Left lung (tissue), 10 donors: ENCODE measurements around the gene RAB3D. TPM values are rescaled to one million over a fixed set of nuclear protein-coding genes. Genes with fewer than 3 reads are reported as not detected.
A peak's percentile ranks its signal among the peaks of the same experiment; 100 is the strongest.

ENCODE experiments used
- ATAC-seq: fragments of 200-7000 bp; cut with Tn5 transposase; one replicate; pipeline ENCODE4 v1.9.1; 2020; ENCODE audit warnings: moderate library complexity
- DNase-seq, 4 donors: peaks; one replicate each; pipeline ENCODE4 v3.0.0-alpha.2; 2013 to 2020
- H3K27ac ChIP-seq, 2 donors: fragments of 200-600 bp; sonication (generic) in 1 of 2; one replicate each; pipeline versions ENCODE4 v1.5.0 to v1.8.0; 2020 to 2021
- H3K27me3 ChIP-seq, 2 donors: fragments of 200-600 bp; sonication (generic) in 1 of 2; one replicate each; pipeline versions ENCODE4 v1.5.0 to v1.8.0; 2020 to 2021
- H3K36me3 ChIP-seq, 2 donors: fragments of 200-600 bp; sonication (generic) in 1 of 2; one replicate each; pipeline versions ENCODE4 v1.5.0 to v1.8.0; 2020 to 2021
- H3K4me1 ChIP-seq, 2 donors: fragments of 200-600 bp; one replicate each; pipeline ENCODE4 v1.8.0; 2021
- H3K4me3 ChIP-seq, 2 donors: fragments of 200-600 bp; sonication (generic) in 1 of 2; one replicate each; pipeline versions ENCODE4 v1.5.0 to v1.8.0; 2020 to 2021; ENCODE audit warnings: mild to moderate bottlenecking in 1 of 2
- H3K9me3 ChIP-seq, 2 donors: fragments of 200-600 bp; sonication (generic) in 1 of 2; one replicate each; pipeline versions ENCODE4 v1.5.0 to v1.8.0; 2020 to 2021
- CTCF ChIP-seq, 2 donors: fragments of 200-600 bp; sonication (generic) in 1 of 2; IDR thresholded peaks; one replicate each; pipeline versions ENCODE4 v1.5.0 to v1.8.0; 2021; ENCODE audit warnings: antibody characterized with exemption in 2 of 2
- intact Hi-C, 2 donors: fragments of 100-400 bp; cut with DNase I; formaldehyde crosslinking; loops; one replicate each; pipeline versions ENCODE4 v1.11.2 to v1.14.2; 2022
- polyA plus RNA-seq, 6 donors: library from polyadenylated mRNA; unstranded; fragments of 120-200 nt; gene quantifications; one replicate each; pipeline ENCODE4 v1.2.1, GENCODE V29; 2013; ENCODE audit not compliant: insufficient read length in 6 of 6
- total RNA-seq, 2 donors: library from RNA; stranded (reverse); fragmentation: NEBNext Ultra II Directional; extraction: Animal tissue kit (Norgen Biotek cat#: 25700); gene quantifications; one replicate each; pipeline ENCODE4 v1.2.1, GENCODE V29; 2021
- donor health status: DM: no; HTN: yes; CAD: no.
- donor health status: DM: no; HTN: no; CAD: no.

Gene RAB3D
- total and polyA plus RNA-seq, 8 donors = 16.3 to 71.6 (median 19.3) TPM

- intact Hi-C loops = no loop called here
- TF ChIP-seq CTCF (IDR thresholded peaks at IDR 0.05) = no peak
- H3K9me3 ChIP-seq = no peaks in the 10 kb centered on the region
- no peak overlapping the region for H3K27ac ChIP-seq
- DNase-seq = no peak
- no peaks in the 10 kb centered on the region for H3K27me3 ChIP-seq
- H3K4me1 ChIP-seq = peaks cover 0 to 13% of the 10 kb centered on the region in 2 donors
- no peak overlapping the region for H3K4me3 ChIP-seq
- peaks cover 0 to 100% of the 10 kb centered on the region in 2 donors for H3K36me3 ChIP-seq
- ATAC-seq = no peak
Measured at GRCh38 chr19:11330127-11330526, 9.3 kb downstream of the RAB3D start.

DNA sequence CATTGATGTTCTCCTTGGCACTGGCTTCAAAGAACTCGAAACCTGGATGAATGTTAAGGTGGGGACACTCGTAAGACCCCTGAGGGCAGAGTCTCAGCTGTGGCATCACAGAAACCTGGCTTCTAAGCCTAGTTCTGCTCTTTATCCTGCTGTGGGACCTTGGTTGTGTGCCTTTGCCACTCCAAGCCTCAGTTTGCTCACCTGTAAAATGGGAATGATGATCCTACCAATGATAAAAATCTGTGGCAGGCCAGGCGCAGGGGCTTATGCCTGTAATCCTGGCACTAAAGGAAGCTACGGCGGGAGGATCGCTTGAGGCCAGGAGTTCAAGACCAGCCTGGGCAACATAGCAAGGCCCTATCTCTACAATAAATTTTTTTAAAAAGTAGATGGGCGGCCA lies 13.9 kb downstream of the RAB3D start:
- H3K27ac ChIP-seq = peak overlapping the region in 1 of 2 donors; percentile 94
- peaks cover 0 to 58% of the 10 kb centered on the region in 2 donors for H3K36me3 ChIP-seq

GRCh38 chr19:11324748-11325389 lies 14.6 kb downstream of the RAB3D start:
- H3K27ac ChIP-seq = peak overlapping the region; percentile 76 to 94
- DNase-seq = peak in 2 of 4 donors; percentile 22 to 72
- H3K4me3 ChIP-seq = peak overlapping the region in 1 of 2 donors; percentile 7
- TF ChIP-seq CTCF (IDR thresholded peaks at IDR 0.05) = no peak
- peaks cover 0 to 52% of the 10 kb centered on the region in 2 donors for H3K36me3 ChIP-seq
- H3K9me3 ChIP-seq = no peaks in the 10 kb centered on the region
- intact Hi-C loops = no loop called here
- ATAC-seq = no peak
- no peaks in the 10 kb centered on the region for H3K27me3 ChIP-seq
- peaks cover 26 to 64% of the 10 kb centered on the region in 2 donors for H3K4me1 ChIP-seq

More for the DNA sequence above, 13.9 kb downstream of the RAB3D start:
- no peak overlapping the region for H3K4me3 ChIP-seq
- peak in 1 of 4 donors; percentile 18 for DNase-seq
- no peak for ATAC-seq
- intact Hi-C loops = no loop called here
- TF ChIP-seq CTCF (IDR thresholded peaks at IDR 0.05) = no peak
- peaks cover 26 to 57% of the 10 kb centered on the region in 2 donors for H3K4me1 ChIP-seq
- H3K27me3 ChIP-seq = no peaks in the 10 kb centered on the region
- no peaks in the 10 kb centered on the region for H3K9me3 ChIP-seq

- intact Hi-C loops = no loop called here
- peak; percentile 85 to 93 (median 90) for DNase-seq
- Histone ChIP-seq H3K27me3 (no peaks in the 10 kb centered on the region), H3K4me1 (peaks cover 26 to 71% of the 10 kb centered on the region in 2 donors), H3K36me3 (peaks cover 0 to 45% of the 10 kb centered on the region in 2 donors), H3K9me3 (no peaks in the 10 kb centered on the region), H3K27ac (peak overlapping the region; percentile 76 to 94), H3K4me3 (peak overlapping the region in 1 of 2 donors; percentile 7)
- peak; percentile 85 for ATAC-seq
- no peak for TF ChIP-seq CTCF (IDR thresholded peaks at IDR 0.05)
Measured at GRCh38 chr19:11324079-11324661, 15.3 kb downstream of the RAB3D start.

DNA sequence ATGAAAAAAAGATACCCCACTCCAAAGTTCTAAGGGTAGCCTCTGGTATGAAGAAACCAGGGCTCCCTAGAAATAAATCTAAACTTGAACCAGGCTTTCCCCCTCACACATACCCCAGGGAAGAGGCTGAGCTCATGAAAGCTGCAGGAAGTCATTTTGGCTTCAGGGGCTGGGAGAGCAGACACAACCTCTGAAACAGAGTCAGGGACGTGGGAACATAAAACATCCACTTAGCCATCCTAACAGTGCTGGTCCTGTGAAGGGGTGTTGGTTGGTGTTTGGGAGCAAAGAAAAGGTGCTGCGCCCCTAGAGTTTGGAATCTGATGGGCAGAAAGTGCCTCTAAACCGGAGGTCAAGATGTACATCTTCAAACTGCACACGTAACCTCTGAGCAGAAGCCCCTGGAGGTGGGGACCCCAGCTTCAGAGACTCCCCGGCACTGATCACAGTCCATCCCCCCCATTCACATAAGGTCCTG lies 15.8 kb downstream of the RAB3D start:
- H3K4me3 ChIP-seq = peak overlapping the region in 1 of 2 donors; percentile 7
- no peaks in the 10 kb centered on the region for H3K27me3 ChIP-seq
- intact Hi-C loops = no loop called here
- DNase-seq (no peak), ATAC-seq (peak; percentile 10)
- H3K27ac ChIP-seq = peak overlapping the region; percentile 76 to 94
- no peaks in the 10 kb centered on the region for H3K9me3 ChIP-seq
- H3K36me3 ChIP-seq = peaks cover 0 to 39% of the 10 kb centered on the region in 2 donors
- peaks cover 26 to 77% of the 10 kb centered on the region in 2 donors for H3K4me1 ChIP-seq
- no peak for TF ChIP-seq CTCF (IDR thresholded peaks at IDR 0.05)
